NK-92 (cell line): Measurements from ENCODE around the gene MCUB.
A peak's percentile ranks its signal among the peaks of the same experiment; 100 is the strongest.
"Not testable (repeated sequence)": the region's sequence is repeated elsewhere in the genome, so short reads cannot be mapped to it uniquely, and the experiment has no call there.

Experiments used
- DNase-seq: peaks from one replicate; lab custom pipeline; 2025; ENCODE audit not compliant: unreplicated experiment; lab: John Stamatoyannopoulos, UW

Gene MCUB, protein sequence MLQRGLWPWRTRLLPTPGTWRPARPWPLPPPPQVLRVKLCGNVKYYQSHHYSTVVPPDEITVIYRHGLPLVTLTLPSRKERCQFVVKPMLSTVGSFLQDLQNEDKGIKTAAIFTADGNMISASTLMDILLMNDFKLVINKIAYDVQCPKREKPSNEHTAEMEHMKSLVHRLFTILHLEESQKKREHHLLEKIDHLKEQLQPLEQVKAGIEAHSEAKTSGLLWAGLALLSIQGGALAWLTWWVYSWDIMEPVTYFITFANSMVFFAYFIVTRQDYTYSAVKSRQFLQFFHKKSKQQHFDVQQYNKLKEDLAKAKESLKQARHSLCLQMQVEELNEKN

GRCh38 chr4:109559983-109560686 lies at the start of gene MCUB:
Gene MCUB (plus strand): TSS chr4:109560246. CDS start chr4:109560338, 92 bp downstream.
- peak; percentile 35 for DNase-seq

GRCh38 chr4:109510687-109511086 lies 49.4 kb upstream of the MCUB start:
- DNase-seq, result no peak

GRCh38 chr4:109511414-109511813 lies 48.6 kb upstream of the MCUB start:
- no peak for DNase-seq

DNA sequence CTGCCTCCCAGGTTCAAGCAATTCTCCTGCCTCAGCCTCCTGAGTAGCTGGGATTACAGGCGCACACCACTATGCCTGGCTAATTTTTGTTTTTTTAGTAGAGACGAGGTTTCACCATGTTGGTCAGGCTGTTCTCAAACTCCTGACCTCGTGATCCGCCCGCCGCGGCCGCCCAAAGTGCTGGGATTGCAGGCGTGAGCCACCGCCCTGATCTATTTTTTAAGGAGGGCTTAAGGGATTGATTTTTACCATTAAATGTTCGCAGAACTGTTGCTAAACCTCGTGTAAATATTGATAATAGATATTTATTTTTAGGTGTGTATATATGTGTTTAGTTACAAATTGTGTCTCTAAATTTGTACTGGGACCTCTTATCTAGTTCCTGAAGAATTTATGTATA lies 46.7 kb upstream of the MCUB start:
- not testable (repeated sequence) for DNase-seq

- no peak for DNase-seq
These were observed 27.9 kb upstream of the MCUB start for GRCh38 chr4:109532182-109532581.

- no peak for DNase-seq
These were observed 14.6 kb upstream of the MCUB start for GRCh38 chr4:109545401-109545800.

- no peak for DNase-seq
These were observed 12.7 kb upstream of the MCUB start for GRCh38 chr4:109547394-109547793.

GRCh38 chr4:109548655-109549054 lies 11.4 kb upstream of the MCUB start:
- DNase-seq, result no peak

DNA sequence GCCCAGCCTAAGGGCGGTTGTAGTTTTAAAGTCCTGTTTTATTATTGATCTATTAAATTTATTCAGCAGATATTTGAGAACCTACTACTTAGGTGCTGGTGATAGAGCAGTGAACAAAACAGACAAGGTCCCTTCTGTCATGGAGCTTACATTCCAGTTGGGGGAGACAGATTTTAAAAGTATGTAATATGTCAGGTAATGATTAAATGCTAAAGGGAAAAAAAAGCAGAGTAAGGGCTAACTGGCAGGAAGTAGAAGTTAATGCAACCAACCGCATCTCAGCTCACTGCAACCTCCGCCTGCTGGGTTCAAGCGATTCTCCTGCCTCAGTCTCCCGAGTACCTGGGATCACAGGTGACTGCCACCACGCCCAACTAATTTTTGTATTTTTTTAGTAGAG lies 7.8 kb upstream of the MCUB start:
- DNase-seq, result no peak

GRCh38 chr4:109553130-109553529 lies 6.9 kb upstream of the MCUB start:
- DNase-seq, result no peak

- no peak for DNase-seq
These were observed 5.1 kb upstream of the MCUB start for GRCh38 chr4:109554971-109555370.

DNA sequence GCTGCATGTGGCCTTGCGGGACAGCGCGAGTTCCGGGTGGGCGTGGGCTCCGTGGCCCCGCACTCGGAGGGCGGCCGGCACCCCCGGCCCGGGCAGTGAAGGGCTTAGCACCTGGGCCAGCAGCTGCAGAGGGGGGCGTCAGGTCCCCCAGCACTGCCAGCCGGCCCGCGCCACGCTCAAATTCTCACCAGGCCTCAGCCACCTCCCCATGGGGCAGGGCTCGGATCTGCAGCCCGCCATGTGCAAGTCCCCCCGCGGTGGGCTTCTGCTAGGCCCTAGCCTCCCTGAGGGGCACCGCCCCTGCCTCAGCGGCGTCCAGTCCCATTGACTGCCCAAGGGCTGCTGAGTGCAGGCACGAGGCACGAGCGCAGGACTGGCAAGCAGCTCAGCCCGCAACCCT lies 2.6 kb upstream of the MCUB start:
- no peak for DNase-seq

- DNase-seq, result not testable (repeated sequence)
These were observed 2.0 kb upstream of the MCUB start for GRCh38 chr4:109558095-109558494.

GRCh38 chr4:109559625-109559982 lies 442 bp upstream of the MCUB start:
- no peak for DNase-seq

- peak; percentile 11 for DNase-seq
These were observed 828 bp downstream of the MCUB start for GRCh38 chr4:109560687-109561461.

DNA sequence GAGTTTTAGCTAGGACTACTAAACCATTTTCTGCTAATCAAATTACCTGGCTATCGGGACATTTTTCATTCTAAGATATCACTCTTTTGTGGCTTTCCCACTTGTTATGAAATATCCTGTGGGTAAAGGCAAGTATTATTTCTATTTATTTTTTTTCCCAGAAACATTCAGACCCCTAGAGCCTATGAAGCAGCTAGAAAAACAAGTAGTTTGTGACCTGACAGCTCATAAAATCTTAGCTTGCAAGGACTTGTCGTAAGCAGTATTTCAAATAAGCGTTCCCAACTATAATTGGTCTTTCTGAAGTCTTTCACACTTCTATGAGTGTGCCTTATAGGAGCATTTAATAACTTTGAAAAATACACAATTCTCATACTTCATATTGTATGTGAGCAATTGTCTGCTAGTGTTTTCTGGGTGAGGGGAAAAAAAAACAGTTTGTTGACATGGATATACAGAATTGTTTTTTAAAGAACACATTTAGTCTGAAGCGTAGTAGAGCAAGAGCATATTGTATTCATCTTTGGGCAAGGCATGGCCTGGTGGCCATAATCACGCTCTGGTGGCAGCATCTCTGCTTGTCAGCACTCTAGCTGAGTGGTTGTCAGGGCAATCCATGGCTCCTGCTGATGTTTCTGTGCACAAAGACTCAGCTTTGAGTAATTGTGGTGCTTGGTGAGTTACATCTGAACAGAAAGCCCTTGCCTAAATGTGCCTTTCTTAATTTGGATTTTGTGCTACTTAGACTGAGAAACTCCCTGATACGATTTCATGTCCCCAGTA lies 2.6 kb downstream of the MCUB start:
- DNase-seq, result no peak

DNA sequence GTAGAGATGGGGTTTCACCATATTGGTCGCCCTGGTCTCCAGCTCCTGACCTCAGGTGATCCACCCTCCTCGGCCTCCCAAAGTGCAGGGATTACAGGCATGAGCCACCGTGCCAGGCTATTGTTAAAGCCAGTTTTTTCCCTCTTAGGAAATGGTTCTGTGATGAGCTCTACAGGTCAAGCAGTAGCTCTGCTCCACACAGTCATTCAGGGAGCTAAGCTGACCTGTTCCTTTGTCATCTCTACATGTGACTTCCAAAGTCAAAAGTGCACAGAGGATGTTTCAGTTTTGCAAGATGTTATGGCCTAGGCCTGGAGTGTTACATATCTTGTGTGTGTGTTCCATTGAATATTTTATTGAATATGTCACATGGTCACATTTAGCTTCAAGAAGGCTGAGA lies 11.4 kb downstream of the MCUB start:
- DNase-seq, result no peak

GRCh38 chr4:109572154-109572553 lies 12.1 kb downstream of the MCUB start:
- DNase-seq, result no peak

DNA sequence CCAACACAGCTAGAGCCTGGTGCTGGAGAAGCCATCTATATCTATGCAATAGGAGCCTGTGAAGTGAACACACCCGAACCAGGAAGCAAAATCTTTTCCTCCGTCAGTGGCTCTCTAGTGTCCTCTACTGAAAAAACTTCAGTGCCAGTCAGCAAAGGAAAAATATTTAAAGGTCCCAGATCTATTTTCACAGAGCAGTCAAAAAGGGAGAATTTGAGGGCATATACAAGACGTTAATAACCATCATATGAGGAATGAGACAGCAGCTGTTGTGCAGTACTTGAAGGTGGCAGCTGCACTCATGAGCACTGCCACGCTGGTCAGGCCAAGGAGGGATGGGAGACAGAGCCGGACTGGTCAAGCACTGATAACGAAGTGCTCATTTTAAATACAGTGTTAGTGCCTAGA lies 14.4 kb downstream of the MCUB start:
- DNase-seq, result no peak

DNA sequence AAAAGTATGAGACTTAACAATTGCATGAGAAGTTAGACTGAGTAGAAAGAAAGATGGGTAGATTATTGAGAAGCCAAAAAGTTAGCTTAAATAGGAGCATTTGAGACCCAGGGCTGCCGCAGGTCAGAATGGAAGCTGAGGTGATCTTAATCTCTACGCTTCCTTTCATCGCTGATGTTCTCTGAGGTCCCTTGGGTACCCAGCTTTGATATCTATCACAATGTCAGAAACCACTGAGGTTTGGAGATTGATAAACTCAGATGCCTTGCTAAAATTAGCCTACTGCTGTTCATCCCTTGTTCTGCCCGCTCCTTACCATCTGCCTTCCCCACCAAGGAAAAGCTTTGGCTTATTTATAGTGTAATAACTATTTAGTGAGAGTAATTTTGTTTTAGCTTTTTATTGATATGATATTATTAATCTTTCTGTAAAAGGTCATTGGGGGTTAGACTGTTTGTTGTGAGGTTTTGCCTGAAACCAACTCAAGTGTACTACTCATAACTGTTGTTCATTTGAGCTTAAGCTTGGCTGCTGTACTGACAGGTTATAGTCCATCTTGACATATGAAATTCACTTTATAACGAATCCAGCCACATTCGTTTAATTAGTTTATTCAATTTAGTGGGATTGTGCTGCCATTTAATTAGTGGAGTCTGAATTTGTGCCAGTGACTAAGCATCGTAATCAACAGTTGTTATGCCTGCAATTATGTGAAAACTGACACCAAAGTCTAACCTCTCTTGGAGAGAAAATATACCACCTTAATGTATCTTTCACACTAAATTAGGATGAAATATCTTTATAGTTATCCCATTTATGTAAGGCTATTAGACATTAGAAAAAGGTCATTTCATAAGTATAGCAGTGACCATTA lies 15.1 kb downstream of the MCUB start:
- DNase-seq, result no peak
